GM13976 (cell line): ENCODE data around the gene CTDSP1.

ENCODE experiments used
- DNase-seq: peaks from one replicate; pipeline ENCODE4 v3.0.0; 2012; ENCODE audit warnings: low spot score
- in situ Hi-C: fragments of 300-500 bp; cut with MboI; formaldehyde crosslinking; loops from one replicate; pipeline ENCODE4 v1.12.0; 2022; ENCODE audit warnings: low sequenced_read_pairs, mixed read lengths, inconsistent platforms; ENCODE audit not compliant: unreplicated experiment
- TF ChIP-seq, protein P1 (sequence below): IDR thresholded peaks from 2 replicates; pipeline ENCODE4 v1.5.1; 2012; ENCODE audit warnings: borderline replicate concordance, mild to moderate bottlenecking; ENCODE audit not compliant: insufficient read depth; ENCODE audit errors: extremely low read depth, missing control alignments, control extremely low read depth

The CTDSP1 gene

DNA sequence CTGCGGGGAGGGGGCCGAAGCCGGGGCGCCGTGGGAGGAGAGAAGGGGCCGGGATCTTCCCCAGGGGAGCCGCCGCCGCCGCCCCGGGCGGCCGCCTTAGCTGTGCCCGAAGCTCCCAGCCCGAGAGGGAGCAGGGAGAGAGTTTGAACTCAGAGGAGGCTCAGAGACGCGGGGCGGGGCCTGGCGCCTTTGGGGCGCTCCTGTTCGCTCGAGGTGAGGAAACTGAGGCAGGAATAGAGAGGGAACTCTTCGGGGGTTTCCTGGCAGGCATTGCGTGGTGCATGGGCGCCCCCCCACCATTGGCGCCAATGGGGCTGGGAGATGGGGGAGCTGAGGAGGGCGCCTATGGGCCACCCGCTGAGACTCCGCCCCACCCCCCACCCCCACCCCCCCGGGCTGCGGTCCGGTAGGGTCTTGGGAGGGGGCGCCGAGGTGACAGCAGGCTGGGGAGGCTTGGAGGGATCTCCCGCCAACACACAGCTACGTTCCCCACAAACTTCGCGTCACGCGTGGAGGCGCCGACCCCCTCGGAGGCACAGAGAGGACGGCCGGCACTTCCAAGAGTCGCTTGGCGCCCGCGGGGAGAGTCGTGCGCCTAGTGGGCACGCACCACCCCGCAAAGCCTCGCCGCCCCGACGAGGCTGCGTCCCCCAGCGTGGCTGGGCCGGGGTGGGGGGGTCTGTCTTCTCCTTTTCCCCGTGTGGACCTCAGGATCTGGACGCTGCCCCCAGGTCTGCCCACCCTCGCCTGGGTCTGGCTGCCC is 680 bp downstream of the CTDSP1 start:
- in situ Hi-C loops = loop anchor here (25.0 kb wide), 2 partner anchors 237 to 437 kb away; partner anchors contain the start of gene PRKAG3
- no peak for DNase-seq
- TF ChIP-seq, protein P1, sequence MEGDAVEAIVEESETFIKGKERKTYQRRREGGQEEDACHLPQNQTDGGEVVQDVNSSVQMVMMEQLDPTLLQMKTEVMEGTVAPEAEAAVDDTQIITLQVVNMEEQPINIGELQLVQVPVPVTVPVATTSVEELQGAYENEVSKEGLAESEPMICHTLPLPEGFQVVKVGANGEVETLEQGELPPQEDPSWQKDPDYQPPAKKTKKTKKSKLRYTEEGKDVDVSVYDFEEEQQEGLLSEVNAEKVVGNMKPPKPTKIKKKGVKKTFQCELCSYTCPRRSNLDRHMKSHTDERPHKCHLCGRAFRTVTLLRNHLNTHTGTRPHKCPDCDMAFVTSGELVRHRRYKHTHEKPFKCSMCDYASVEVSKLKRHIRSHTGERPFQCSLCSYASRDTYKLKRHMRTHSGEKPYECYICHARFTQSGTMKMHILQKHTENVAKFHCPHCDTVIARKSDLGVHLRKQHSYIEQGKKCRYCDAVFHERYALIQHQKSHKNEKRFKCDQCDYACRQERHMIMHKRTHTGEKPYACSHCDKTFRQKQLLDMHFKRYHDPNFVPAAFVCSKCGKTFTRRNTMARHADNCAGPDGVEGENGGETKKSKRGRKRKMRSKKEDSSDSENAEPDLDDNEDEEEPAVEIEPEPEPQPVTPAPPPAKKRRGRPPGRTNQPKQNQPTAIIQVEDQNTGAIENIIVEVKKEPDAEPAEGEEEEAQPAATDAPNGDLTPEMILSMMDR = no peak

DNA sequence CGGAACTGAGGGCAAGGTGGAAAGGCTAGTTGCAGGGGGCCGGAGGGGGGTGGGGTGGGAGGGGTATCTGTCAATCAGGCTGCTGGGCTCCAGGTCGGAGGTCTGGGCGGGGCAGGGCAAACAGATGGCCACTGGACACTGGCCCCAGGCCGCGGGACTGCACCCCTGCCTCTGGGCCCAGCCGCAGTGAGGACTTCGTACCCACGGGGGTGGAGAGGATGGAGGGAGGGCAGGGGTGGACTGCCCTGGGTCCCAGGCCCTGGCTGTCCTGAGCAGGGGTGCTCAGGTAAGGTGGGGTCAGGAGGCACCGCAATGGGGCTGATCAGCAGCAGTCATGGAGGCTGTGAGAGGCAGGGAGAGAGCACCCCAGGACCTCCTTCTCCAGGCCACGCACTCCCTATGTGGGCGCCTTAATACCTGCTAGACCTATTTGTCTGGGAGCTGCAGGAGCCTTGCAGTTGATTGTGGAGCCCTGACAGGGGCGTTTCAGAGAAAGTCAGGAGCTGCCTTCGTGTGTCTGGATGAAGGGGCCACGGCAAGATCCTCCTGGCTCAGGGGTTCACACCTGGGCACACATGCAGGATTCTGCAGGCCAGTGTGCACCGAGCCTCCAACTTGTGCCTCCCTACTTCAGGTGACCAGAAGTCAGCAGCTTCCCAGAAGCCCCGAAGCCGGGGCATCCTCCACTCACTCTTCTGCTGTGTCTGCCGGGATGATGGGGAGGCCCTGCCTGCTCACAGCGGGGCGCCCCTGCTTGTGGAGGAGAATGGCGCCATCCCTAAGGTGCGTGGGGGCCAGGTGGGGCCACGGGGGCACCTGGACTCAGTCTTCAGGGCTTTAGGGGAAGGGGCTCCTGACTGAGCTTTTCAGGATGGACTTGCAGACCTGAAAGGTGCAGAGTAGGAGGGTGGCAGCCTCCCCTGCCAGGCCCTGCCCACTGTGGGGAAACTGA is 1.5 kb downstream of the CTDSP1 start:
- DNase-seq = no peak
- TF ChIP-seq, protein P1 = no peak
- in situ Hi-C loops = loop anchor here (25.0 kb wide), 2 partner anchors 236 to 436 kb away; partner anchors contain the start of gene PRKAG3

DNA sequence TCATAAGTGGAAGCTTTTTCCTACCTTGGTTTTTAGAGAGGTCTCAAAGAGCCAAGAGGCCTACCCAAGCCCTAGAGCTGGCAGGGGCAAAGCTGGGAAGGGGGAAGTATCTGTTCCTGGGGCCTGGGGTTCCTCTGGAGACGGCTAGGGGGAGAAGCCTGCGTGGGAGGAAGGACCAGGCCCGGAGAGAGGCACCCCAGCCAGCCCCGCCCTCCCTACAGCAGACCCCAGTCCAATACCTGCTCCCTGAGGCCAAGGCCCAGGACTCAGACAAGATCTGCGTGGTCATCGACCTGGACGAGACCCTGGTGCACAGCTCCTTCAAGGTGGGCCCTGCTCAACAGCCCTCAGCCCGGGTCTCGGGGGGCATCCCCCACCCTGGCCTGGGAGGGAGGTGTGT is 2.2 kb downstream of the CTDSP1 start:
- in situ Hi-C loops = loop anchor here (25.0 kb wide), 2 partner anchors 235 to 435 kb away; partner anchors contain the start of gene PRKAG3
- TF ChIP-seq, protein P1 = no peak
- no peak for DNase-seq

DNA sequence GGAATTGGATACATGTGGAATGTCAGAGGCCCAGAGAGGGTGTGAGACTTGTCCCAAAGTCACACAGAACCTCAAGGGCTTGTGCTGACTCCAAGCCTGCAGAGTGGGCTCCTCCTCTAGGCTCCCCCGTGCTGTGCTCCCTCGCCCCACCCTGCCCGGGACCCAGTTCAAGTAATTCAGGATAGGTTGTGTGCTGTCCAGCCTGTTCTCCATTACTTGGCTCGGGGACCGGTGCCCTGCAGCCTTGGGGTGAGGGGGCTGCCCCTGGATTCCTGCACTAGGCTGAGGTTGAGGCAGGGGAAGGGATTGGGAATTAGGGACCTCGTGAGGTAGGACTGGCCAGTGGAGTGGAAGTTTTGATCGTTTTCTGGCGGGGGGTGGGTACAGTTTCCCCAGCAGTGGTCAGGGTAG is 2.8 kb downstream of the CTDSP1 start:
- no peak for DNase-seq
- in situ Hi-C loops = loop anchor here (25.0 kb wide), 2 partner anchors 235 to 435 kb away; partner anchors contain the start of gene PRKAG3
- TF ChIP-seq, protein P1 = no peak

DNA sequence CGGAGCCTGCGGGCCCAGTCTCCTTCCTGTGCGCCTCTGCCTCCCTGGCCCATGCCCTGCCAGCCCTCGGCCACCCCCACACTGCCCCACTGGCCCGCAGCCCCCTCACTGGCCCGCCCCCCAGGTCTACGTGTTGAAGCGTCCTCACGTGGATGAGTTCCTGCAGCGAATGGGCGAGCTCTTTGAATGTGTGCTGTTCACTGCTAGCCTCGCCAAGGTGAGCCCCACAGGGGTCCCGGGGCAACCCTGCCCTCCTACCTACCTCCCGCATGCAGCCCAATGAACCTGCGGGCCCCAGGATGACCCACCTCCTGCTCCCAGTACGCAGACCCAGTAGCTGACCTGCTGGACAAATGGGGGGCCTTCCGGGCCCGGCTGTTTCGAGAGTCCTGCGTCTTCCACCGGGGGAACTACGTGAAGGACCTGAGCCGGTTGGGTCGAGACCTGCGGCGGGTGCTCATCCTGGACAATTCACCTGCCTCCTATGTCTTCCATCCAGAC is 3.3 kb downstream of the CTDSP1 start:
- in situ Hi-C loops = loop anchor here (25.0 kb wide), 2 partner anchors 234 to 434 kb away; partner anchors contain the start of gene PRKAG3
- DNase-seq = no peak
- TF ChIP-seq, protein P1 = no peak

DNA sequence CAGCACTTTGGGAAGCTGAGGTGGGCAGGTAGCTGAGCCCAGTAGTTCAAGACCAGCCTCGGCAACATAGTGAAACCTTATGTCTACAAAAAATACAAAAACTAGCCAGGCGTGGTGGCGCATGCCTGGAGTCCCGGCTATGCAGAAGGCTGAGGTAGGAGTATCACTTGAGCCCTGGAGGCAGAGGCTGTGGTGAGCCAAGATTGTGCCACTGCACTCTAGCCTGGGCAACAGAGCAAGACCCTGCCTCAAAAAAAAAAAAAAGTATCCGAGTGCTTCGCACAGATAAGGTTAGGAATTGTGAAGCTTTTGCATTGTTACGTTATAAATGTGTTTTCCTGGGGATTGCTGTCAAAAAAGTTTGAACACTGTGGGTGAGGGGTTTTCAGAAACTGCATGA is 4.1 kb downstream of the CTDSP1 start:
- in situ Hi-C loops = loop anchor here (25.0 kb wide), 2 partner anchors 233 to 433 kb away; partner anchors contain the start of gene PRKAG3
- no peak for DNase-seq
- TF ChIP-seq, protein P1 = no peak
